GM18873 (cell line): Measurements from ENCODE around the gene PHF23.

Experiments
- ATAC-seq: cut with Tn5 transposase; IDR thresholded peaks from one replicate; pipeline ENCODE4 v1.9.1; 2021; ENCODE audit warnings: mild to moderate bottlenecking, moderate library complexity, moderate number of reproducible peaks; ENCODE audit not compliant: unreplicated experiment, low FRiP score

PHF23 gene

DNA sequence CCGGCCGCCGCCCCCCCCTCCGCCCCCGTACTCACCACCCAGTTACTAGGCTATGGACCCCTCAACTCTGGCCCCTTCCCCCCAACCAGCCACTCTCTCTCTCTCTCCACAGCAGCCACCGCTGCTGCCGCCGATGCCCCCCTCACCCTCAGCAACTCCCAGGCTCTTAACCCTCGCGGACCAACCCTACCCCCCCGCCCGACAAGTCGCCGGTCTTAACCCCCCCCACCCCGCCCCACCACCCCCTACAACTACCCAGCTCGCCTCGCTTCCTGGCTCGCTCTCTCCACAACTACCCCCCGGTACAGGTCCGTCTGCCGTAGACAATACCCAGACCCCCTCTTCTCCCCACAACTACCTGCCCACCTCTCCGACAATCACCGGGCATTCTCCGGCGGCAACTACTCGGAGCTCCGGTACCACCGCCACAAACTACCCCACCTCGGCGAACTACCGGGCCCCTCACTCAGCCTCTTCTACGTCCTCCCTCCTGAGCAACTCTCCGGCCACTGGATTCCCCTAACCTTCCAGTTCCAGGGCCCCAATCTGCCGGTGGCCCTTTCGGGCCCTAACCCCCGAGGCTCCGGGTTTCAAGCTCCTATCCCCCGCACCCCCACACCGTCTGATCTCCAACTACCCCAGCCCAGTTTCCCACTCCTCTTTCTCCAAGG is 702 bp downstream of the PHF23 start:
- ATAC-seq = no peak

DNA sequence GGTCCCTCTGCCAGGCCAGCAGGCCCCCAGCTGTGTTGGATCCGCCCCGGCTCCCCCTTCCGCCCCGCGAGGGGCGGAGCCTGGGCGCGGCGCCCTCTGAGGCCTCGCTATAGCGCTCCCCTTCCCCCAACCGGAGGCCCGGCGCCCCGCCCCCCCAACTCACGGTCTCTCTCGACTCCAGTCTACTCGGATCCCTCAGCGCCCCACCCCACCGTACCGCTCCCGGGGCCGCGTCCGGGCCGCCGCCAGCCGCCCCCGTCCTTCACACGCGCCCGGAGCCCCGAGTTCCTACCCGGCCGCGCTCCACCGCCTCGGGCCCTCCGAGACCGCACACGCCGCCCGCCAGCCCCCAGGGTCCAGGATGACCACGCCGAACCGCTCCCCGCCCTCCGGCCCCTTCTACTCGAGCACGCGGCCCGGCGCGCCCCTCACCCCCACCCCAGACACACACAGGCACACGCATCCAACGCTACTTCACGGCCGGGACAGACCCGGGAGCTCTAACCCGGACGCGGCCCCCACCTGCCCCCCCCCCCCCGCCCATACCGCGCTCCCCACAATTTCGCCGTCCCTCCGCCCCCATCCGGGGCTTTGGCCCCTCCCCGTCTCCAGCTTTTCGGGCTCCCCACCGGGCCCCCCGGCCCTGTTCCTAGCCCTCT is 1.4 kb downstream of the PHF23 start:
- ATAC-seq = no peak

DNA sequence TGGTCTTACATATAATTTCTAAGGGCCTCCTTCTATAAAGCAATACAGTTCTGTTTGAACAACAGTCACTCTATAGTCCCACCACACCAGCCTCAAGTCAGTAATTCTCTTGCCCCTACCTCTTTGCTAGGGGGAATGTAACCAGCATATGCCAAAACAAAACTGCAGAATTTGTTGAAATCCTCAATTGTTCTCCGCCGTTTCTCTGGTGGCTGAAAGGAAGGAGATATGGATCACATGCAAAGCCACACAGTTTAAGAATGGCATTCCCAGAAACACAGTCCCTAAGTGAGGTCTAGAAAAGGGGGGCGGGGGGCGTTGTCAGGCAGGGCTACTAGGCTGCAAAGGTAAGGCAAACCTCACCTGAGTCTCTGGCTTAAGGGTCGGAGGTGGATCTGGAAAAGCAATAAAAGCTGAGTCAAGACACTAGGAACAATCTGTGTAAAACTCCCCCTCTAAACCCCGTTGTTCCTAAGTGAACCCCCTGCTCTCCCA is 1.9 kb downstream of the PHF23 start:
- ATAC-seq = no peak

DNA sequence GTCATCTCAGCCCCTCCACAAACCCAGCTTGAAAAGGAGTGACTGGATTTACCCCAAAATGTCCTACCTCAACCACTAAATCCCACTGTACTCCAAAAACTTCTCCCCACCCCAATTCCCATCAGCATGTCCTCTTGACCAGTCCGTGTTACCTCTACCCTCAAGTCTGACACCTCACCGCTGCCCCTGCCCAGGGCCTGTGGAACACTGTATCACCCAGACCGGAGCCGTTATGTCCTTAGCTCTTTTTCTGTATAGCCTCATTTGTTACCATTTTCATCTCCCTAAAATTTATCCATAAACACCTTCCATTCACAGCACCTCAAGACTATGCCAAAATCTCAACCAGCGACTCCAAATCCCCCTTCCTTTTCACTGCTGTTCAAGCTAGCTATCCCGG is 2.4 kb downstream of the PHF23 start:
- ATAC-seq = no peak

DNA sequence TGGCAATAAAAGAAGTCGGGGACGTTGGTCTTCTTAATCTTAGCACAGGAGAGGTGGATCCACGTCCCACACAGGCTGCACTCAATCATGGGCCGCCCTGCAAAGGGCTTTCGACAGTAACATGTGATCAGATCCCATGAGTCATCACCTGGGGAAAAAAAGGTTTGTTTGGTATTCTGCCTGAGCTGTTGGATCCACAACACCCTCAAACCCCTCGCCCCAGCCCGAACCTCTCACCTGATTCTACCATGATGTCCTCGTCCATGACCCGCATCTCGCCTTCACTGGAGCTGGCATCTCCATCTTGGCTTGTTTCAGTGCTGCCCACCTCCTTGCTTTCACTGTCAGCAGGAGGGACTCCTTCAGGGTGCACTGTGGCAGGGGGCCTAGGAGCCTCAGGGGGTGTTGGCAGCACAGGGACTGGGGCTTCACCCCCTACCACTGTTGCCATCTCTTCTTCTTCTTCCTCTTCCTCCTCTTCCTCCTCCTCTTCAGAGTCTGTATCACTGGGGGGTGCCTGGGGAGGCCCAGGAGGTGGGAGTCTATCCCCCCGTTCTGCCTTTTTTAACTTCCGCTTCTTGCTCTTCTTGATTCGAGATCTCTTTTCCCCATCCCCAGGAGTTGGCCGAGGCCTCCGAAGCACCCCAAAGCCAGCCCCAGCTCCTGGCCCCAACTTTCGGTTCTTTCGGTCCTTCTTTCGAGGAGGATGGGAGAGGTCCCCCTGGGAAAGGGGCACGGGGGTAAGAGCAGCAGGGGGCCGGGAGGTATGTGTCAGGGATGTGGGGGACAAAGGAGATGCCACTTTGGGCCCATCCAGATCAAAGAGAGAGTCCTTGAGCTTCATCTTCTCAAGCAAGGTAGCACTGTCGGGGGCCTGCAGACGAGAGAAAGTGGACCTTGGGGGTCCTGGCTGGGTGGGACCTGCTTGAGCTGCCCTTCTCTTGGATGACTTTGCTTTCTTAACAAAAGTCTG is 3.3 kb downstream of the PHF23 start:
- no peak for ATAC-seq

DNA sequence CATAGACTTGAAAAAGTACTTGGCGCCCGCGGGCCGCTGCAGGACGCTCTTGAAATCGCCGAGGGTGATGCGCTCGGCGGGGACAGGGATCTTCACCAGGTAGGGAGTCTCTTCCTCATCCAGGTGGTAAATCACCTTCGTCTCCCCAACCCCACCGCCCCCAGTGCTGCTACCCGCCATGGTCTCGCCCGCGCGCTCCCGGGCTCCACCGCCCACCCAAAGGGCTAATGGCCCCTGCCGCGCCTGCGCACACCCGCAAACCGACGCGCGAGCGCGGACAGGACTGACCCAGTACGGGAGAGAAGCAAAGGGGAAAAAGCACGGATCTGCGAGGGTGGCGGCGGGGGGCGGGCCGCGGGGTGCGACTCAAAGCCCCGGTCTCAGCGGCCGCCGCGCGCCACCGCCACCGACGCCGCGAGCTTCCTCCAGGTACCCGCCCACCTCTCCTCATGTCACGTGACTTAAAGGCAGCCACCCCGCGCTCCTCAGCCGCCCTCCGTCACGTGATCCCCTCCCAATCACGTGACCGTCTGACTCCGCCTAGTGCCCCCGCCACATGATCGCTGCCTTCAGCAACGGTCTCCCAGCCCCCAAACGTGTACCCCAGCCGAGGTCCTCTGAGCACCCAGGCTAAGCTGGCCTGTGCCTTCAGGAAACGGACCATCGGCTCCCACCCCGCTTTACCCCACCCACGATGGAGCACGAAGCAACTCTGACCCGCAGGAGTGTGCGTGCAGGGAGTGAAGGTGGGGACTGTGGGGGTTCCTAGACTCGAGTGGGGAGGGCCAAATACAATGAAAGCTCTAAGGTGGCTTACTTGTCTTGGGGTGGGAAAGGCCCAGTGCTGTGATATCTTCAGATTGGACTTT is 4.9 kb downstream of the PHF23 start, which contains the start of gene DVL2:
Gene DVL2, minus strand, starts transcription at position 435 of the 869 bp plus-strand sequence. Its CDS starts 255 bp downstream, at position 180.
- peak; percentile 45 for ATAC-seq

DNA sequence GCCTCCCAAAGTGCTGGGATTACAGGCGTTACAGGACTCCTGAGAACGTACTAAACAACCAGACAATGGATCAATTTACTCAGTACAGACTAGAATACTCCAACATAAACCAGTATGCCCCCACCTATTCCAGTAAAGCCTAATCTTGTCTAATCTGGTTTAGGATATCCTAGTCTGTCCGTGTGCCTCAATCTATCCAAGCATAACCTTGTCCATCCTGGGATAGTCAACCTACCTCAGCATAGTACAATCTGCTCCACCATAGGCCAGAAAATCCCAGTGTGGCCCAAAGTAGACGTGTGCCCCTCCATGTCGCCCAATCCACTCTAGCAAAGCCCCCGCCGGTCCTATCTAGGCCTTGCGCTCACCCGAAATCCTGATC is 5.6 kb downstream of the PHF23 start:
- ATAC-seq = no peak

DNA sequence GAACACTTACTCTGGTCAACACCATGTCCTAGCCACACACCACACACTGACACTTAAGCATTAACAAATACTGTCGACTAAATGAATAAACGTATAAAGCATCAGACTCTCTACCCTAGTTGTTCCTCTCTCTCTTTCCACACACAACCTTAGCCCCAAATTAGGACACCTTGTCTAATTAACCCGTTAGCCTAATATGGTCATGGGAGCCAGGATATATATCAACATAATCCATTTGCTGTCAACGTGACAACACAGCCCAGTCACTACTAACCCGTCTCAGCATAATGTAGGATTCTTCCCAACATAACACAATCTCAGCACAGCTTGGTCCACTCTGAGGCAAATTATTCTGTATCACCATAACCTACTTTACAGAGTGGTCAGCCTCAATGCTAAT is 7.1 kb downstream of the PHF23 start:
- ATAC-seq = no peak

DNA sequence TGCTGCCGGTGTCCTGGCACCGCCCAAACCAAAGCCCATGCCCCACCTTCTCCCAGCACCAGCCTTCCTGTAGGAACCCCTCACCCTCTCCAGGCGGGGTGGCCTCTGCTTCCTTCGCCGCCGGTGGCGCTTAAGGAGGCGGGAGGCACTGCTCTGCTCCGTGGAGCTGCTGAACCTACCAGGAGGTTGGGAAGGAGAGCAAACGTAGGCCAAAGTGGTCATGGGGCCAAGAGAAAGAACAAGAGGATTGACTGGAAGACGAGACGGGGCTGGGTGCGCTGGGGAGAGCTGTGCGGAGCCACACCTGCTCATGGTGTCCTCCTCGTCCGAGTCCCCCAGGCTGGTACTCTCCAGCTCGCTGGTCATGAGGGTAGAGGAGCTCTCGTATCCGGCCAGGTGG is 9.8 kb downstream of the PHF23 start:
- ATAC-seq = no peak

DNA sequence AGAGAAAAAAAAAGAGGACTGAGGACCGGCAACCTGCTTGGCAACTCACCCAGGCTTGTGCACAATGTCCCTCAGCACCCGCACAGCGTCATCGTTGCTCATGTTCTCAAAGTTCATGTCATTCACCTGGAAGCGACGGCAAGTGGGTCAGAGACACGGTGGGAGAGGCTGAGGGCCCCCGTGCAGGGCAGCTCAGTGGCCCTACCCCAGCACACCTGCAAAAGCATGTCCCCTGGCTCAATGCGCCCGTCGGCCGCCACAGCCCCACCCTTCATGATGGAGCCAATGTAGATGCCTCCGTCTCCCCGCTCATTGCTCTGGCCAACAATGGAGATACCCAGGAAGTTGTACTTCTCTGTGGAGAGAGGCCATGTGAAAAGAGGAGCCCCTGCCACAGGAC is 10.3 kb downstream of the PHF23 start:
- no peak for ATAC-seq

DNA sequence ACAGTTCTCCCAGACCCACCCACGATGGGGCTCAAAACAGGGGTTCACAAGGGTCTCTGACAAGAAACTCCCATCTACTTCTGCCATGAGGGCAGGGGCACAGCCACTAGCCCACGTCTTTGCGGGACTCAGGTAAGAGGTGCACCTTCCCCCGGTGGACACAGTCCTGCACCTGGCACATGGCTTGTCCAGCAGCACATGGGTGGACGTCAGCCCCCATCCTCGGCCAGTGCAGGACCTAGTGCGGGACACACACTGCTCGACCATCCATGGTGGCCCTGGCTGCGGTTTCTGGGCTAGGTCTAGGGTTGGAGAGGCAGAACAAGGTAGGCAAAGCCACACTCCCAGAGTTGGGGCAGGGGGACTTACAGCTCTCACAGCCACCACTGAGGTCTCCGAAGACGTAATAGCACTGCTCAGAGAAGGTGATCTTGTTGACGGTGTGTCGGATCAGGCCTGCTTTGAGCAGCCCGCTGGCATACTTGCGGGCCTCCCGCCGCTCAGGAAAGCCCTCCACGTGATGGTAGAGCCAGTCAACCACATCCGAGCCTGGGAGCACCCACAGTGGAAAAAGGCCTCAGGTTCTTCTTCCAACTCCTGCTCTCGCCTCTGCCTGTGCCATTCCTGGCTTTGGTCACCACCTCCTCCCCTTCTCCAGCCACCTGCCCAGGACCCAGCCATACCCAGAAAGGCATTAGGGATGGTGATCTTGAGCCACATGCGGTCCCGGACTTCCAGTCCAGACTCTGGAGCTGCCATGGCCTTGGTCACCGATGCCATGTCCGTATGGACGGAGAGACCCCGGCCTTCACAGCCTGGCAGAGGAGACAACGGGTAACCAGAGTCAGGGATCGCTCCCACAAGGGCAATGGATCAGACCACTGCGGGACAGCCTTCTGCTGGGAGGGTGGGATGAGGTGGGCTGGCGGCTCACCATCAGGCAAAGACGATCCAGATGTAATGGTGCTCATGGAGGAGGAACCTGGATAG is 12.2 kb downstream of the PHF23 start:
- no peak for ATAC-seq

DNA sequence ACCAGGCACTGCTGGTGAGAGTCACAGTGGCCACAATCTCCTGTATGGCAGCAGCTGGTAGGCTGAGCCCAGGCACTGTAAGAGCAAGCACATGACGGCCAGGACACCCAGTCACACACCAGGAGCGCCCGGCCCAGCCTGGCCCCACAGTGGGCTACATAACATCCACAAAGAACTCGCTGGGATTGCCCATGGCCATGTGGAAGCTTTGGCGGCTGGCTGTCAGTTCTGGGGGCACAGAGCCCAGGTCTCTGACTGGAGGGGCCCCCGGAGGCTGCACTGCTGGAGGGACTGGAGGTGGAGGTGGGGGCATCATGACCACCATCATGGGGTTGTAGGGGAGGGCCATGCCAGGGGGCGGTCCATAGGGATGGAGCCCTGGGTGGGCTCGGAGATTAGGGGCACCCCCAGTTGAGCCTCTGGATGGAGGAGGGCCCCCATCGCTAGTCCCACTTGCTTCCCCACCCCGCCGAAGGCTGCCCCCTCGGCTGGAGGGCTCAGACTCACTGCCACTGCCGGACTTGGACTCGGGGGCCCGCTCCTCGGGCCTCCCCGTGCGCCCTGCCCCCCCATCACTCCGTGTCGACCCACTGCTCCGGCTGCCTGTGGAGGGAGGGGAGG is 13.4 kb downstream of the PHF23 start:
- ATAC-seq = no peak

DNA sequence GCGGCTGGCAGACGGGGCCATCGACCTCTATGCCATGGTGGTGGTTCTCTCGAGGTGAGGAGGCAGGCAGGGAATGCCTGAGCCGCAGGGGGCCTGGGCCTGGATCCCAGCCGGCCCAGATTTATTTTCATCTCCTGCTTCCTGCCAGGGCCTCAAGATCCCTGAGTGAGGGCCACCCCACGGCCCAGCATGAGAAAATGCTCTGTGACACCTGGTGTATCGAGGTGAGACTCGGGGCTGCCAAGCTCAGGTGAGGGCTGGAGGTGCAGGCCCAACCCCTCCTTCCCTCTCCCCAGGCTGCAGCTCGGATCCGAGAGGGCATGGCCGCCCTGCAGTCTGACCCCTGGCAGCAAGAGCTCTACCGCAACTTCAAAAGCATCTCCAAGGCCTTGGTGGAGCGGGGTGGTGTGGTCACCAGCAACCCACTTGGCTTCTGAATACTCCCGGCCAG is 14.6 kb downstream of the PHF23 start:
- no peak for ATAC-seq

DNA sequence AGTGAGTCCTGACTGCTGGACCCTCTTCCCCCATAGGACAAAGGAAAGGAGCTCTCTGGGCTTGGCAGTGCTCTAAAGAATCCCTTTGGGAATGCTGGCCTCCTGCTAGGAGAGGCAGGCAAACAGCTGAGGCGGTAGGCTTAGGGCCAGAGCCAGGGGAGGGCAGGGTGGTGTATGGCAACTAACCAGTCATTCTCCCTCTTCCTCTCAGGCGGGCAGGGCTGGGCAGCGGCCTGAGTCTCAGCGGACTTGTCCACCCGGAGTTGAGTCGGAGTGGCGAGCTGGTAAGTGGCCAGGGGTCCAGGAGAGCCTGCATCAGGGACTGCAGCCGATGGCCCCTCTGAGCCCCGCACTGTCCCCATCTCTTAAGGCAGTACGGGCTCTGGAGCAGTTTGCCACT is 15.1 kb downstream of the PHF23 start:
- ATAC-seq = no peak

DNA sequence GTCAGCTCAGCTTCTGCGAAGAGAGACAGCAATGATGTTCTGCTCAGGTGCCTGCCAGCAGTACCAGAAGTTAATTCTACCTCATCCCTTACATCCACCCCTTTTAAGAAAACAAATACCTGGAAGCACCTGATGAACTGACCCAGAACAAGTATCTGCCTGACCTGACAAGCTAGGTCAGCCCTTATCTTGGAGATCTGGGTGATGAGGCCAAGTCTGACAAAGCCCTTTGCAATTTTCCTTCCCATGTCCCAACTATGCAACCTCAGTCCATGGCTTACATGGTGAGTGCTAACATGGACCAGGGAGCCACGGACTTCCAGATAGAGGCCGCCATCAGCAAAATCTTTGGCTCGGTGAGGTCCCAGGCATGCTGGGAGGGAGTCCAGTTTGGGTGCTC is 15.9 kb downstream of the PHF23 start:
- no peak for ATAC-seq

DNA sequence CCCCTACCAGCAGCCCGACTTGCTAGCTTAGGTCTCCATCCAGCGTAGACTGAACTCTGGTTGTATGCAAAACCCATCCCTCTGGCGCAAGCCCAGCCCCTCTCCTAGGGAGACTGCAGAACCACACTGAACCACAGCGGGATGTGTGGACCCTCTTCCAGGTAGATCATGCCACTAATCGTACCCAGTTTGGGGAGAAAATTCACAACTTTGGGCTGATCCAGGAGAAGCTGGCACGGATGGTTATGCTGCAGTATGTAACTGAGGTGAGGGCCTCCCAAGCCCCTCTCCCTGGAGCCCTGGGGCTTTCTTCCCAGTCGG is 16.3 kb downstream of the PHF23 start:
- ATAC-seq = no peak

DNA sequence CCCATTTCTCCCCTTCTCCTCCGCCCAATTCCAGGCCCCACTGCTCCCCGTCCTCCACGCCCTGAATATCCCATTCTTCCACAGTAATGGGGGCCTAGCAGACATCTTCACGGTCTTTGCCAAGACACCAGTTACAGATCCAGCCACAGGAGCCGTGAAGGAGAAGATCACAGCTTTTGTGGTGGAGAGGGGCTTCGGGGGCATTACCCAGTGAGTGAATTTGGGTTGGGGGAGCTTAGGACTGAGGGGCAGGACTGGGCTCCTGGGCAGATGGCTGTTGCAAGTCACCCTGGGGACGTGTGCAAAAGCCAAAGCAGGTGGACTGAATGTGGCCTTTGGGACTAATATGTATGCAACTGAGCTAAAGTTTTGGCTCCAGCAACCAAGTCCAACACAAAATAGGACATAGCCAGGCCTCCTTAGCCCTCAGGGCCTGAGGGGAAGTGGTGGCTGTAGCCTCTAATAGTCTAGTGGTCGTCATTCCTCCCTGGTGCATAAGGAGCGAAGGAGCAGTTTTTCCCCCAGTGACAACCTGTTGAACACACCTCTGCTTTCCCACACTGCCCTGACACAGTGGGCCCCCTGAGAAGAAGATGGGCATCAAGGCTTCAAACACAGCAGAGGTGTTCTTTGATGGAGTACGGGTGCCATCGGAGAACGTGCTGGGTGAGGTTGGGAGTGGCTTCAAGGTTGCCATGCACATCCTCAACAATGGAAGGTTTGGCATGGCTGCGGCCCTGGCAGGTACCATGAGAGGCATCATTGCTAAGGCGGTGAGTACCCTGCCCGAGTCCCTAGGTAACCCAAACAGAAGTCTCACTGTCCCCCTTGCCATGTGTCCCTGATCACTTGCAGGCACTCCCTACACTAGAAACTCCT is 16.9 kb downstream of the PHF23 start:
- no peak for ATAC-seq
